ENCODE results near the gene PDXK.

The PDXK gene

DNA sequence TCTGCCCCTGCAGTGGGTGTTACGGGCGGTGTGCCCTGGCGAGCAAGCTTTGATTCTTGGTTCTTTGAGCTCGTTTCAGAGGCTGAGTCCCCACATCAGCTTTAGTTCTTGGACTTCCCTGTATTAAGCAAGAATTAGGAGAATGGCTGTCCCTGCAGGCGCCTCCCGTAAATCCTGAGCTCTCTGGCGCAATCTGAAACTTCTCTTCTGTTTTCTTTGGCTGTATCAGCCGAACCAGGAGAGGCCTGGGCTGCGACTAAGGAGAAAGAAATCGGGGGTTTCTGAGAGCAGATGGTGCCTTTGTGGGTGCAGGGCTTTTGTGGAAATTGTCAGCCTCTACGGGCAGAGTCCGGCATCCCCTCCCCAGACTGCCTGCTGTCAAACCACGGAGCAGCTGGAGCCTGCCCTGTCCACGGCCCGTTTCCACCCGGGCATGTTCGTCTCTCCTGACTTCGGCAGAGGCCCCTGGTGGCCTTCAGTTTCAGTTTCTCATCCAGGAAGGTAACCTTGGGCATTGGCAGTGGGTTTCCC, 39.2 kb downstream of the PDXK start:
- no peak overlapping the region for H3K4me3 ChIP-seq (ENCODE audit: control insufficient read depth, low read depth, low read length)
- DNase-seq (ENCODE audit: low read depth) = peak; percentile 37

DNA sequence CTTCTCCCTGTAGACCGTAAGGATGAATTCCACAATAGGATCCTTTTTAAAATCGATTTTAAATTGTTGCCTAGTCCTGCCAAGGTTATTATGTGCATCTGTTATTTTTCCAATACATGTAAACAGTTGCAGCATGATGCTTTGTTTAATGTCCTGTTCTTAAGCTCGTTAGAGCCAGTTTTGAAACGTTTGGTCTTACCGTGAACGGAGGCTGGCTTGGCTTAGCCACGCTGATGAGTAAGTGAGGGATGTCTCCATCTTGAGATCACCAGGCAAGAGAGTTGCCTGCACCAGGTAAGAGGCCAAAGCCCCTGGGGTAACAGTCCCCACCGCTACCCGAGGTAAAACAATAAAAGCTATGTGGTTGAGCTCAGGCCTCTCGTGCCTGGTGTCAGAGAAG, 39.9 kb downstream of the PDXK start:
- H3K4me3 ChIP-seq (ENCODE audit: control insufficient read depth, low read depth, low read length) = no peak overlapping the region
- DNase-seq (ENCODE audit: low read depth) = no peak
- TF ChIP-seq, protein P1, sequence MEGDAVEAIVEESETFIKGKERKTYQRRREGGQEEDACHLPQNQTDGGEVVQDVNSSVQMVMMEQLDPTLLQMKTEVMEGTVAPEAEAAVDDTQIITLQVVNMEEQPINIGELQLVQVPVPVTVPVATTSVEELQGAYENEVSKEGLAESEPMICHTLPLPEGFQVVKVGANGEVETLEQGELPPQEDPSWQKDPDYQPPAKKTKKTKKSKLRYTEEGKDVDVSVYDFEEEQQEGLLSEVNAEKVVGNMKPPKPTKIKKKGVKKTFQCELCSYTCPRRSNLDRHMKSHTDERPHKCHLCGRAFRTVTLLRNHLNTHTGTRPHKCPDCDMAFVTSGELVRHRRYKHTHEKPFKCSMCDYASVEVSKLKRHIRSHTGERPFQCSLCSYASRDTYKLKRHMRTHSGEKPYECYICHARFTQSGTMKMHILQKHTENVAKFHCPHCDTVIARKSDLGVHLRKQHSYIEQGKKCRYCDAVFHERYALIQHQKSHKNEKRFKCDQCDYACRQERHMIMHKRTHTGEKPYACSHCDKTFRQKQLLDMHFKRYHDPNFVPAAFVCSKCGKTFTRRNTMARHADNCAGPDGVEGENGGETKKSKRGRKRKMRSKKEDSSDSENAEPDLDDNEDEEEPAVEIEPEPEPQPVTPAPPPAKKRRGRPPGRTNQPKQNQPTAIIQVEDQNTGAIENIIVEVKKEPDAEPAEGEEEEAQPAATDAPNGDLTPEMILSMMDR (IDR thresholded peaks at IDR 0.05; ENCODE audit: control insufficient read depth, insufficient read depth, low read depth, low read length, missing control alignments) = no peak

More for the DNA sequence above, 39.2 kb downstream of the PDXK start:
- TF ChIP-seq, protein P1 (IDR thresholded peaks at IDR 0.05; ENCODE audit: control insufficient read depth, insufficient read depth, low read depth, low read length, missing control alignments) = peak; percentile 6

GRCh38 chr21:43759651-43760050, 40.7 kb downstream of the PDXK start:
- H3K4me3 ChIP-seq (ENCODE audit: control insufficient read depth, low read depth, low read length) = no peak overlapping the region
- DNase-seq (ENCODE audit: low read depth) = no peak
- TF ChIP-seq, protein P1 (IDR thresholded peaks at IDR 0.05; ENCODE audit: control insufficient read depth, insufficient read depth, low read depth, low read length, missing control alignments) = no peak

DNA sequence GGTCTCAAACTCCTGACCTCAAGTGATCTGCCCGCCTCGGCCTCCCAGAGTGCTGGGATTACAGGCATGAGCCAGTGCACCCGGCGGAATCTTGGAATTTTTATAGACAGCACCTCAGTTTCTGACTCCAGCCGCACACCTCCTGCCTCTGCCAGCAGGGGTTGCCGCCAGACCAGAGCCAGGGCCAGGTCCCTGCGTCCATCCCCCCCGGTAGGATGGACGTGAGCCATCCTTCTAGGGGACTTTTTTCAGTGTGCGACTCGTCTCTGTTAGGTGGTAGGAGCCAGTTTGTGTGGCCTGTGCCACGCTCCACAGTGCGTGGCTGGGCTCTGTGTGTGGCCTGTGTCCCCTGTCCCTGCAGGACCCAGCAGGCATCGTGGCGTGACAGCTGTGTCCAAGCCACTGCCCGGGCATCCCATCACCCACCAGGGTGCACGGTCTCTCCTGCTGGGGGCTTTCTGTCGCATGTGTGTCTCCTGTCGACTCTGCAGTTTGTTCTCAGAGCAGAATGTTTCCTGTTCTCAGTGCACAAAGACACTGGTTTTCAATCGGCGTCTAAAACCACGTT, 41.5 kb downstream of the PDXK start:
- TF ChIP-seq, protein P1 (IDR thresholded peaks at IDR 0.05; ENCODE audit: control insufficient read depth, insufficient read depth, low read depth, low read length, missing control alignments) = no peak
- H3K4me3 ChIP-seq (ENCODE audit: control insufficient read depth, low read depth, low read length) = no peak overlapping the region
- no peak for DNase-seq (ENCODE audit: low read depth)

DNA sequence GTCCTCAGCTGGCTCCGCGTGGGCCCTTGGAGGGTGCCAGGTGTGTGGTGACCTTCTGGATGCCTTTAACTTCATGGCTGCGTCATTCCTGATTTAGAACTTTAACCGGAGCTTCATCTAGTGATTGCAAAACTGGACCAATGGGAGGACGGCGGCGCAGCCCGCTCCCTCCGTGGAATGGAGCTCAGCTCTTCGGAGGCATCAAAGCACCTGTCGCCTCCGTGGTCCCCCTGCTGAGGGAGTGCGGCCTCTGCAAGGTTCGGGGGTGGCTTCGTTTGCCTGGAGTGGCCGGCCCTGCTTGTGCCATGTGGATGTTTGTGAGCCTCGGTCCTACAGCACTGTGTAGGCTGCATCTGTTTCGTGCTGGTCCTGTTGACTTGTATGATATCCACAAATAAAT, 43.0 kb downstream of the PDXK start:
- no peak for DNase-seq (ENCODE audit: low read depth)
- no peak overlapping the region for H3K4me3 ChIP-seq (ENCODE audit: control insufficient read depth, low read depth, low read length)
- TF ChIP-seq, protein P1 (IDR thresholded peaks at IDR 0.05; ENCODE audit: control insufficient read depth, insufficient read depth, low read depth, low read length, missing control alignments) = no peak

DNA sequence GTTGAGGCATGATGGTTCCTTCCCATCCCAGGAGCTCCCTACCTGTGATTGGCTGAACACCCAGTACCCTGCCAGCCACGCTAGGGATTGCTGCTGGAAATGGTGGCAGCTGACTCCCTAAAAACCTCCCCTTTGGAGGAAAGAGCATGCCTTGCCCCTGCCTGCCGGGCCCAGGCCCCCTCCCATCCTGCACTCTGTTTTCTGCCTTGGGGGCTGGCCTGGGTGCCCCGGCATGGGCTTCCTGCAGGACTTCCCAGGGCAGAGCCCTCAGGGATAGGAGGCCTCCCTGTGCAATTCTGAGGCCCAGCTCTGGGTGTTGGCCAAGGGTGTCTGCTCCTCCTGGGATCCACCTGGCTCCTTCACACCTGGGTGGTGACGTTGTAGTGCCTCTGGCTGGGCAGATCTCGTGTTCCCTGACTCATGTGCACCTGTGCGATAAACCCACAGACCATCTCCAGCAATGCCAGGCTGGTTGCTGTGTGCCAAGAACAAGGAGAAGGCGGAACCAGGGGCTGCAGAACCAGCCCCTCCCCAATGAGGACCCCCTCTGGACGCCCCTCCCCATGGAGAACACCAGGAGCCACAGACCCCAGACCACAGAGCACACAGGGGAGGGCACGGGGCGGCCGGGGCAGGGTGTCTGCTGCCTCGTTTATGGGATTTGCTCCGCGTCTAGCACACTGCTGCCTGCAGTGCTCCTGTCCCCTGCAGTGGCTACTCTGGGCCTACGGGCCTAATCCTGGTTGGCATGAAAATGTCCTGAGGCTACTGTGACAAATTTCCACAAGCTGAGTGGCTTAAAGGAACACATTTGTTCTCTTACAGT, 43.6 kb downstream of the PDXK start:
- H3K4me3 ChIP-seq (ENCODE audit: control insufficient read depth, low read depth, low read length) = no peak overlapping the region
- no peak for DNase-seq (ENCODE audit: low read depth)
- TF ChIP-seq, protein P1 (IDR thresholded peaks at IDR 0.05; ENCODE audit: control insufficient read depth, insufficient read depth, low read depth, low read length, missing control alignments) = no peak

All from AG09309 (cell line).